Left ventricle myocardium inferior (tissue), 1 donor: ENCODE data around the gene ARSJ. TPM values are rescaled to one million over a fixed set of nuclear protein-coding genes. Genes with fewer than 3 reads are reported as not detected.
"Not testable (repeated sequence)": the region's sequence is repeated elsewhere in the genome, so short reads cannot be mapped to it uniquely, and the experiment has no call there.

Experiments used
- DNase-seq: peaks from one replicate; pipeline ENCODE4 v3.0.0-alpha.2; 2020
- H3K27ac ChIP-seq: fragments of 200-600 bp; replicated peaks from 2 replicates; pipeline ENCODE4 v1.8.0; 2021
- H3K27me3 ChIP-seq: fragments of 200-600 bp; 2 replicates; pipeline ENCODE4 v1.8.0; 2021; ENCODE audit warnings: low read depth
- H3K36me3 ChIP-seq: fragments of 200-600 bp; 2 replicates; pipeline ENCODE4 v1.8.0; 2021
- H3K4me1 ChIP-seq: fragments of 200-600 bp; 2 replicates; pipeline ENCODE4 v1.8.0; 2021
- H3K4me3 ChIP-seq: fragments of 200-600 bp; 2 replicates; pipeline ENCODE4 v1.8.0; 2021; ENCODE audit warnings: mild to moderate bottlenecking, moderate library complexity
- H3K9me3 ChIP-seq: fragments of 200-600 bp; replicated peaks from 2 replicates; pipeline ENCODE4 v1.8.0; 2021
- CTCF ChIP-seq: fragments of 200-600 bp; IDR thresholded peaks from 2 replicates; pipeline ENCODE4 v1.8.0; 2021; ENCODE audit warnings: antibody characterized with exemption, mild to moderate bottlenecking, borderline replicate concordance
- intact Hi-C: fragments of 100-400 bp; cut with micrococcal nuclease; formaldehyde crosslinking; loops from one replicate; pipeline ENCODE4 v1.11.0; 2022
- total RNA-seq: library from RNA; stranded (reverse); fragmentation: NEBNext Ultra II Directional; extraction: Animal tissue kit (Norgen Biotek cat#: 25700); gene quantifications from one replicate; pipeline ENCODE4 v1.2.1, GENCODE V29; 2021
- donor health status: DM: no; HTN: yes; CAD: no; lungs with severe emphysema.

ARSJ gene
- total RNA-seq, 1 donor from 2014 or later: 1.2 TPM

DNA sequence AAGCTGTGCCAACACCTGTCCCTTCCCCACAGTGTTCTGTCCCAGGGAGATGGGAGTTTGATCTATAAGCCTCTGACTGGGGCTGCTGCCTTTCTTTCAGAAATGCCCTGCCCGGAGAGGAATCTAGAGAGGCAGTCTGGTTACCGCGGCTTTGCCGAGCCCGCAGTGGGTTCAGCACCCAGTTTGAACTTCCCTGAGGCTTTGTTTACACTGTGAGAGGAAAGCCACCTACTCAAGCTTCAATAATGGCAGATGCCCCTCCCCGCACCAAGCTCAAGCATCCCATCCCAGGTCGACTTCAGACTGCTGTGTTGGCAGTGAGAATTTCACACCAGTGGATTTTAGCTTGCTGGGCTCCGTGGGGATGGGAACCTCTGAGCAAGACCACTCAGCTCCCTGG, 33.3 kb upstream of the ARSJ start:
- intact Hi-C loops: no loop called here
- Histone ChIP-seq H3K27ac (no peak overlapping the region), H3K4me3 (no peak overlapping the region), H3K4me1 (no peaks in the 10 kb centered on the region), H3K9me3 (peaks cover 18% of the 10 kb centered on the region), H3K36me3 (no peaks in the 10 kb centered on the region), H3K27me3 (peaks cover 8% of the 10 kb centered on the region)
- no peak for DNase-seq
- no peak for TF ChIP-seq CTCF

DNA sequence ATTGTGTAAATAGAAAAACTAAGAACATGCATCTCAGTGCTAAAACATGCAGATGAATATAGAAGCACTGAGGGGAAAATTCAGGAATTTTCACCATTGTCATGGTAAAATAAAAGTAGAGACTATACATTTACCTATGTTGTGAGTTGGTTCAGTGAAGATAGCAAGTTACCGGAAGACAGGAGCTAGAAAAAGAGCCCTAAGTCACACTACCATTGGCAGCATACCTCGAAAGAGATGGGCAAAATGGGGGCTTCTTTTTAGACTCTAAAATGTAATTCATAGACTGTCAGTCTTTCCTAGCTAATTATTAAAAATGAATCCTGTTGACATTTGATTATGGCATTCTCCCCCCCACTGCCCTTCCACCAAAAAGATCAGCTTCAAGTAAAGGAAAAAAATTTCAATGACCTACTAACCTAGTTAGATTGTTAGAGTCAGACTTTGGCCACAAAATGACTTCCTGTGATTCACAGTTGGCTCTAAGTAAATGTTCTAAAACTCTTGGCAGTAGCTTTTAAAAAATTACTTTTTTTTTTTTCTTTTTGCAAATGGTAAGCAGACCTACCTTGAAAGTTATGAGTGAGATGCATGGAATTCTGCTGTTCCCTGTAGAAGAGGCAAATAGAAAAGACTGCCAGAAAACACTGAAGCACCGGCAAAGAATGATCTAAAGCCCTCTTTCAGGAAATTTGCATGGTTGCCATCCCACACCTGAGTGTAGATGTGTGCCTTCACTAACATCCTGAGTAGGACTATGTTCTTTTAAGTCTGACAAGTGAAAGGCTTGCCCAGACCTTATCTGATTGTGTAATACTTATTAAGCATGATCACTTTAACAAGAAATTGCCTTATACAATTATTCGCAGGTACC, 26.4 kb upstream of the ARSJ start:
- H3K4me1 ChIP-seq: no peaks in the 10 kb centered on the region
- intact Hi-C loops: no loop called here
- H3K27ac ChIP-seq: no peak overlapping the region
- no peak overlapping the region for H3K4me3 ChIP-seq
- no peaks in the 10 kb centered on the region for H3K36me3 ChIP-seq
- no peak for DNase-seq
- no peaks in the 10 kb centered on the region for H3K27me3 ChIP-seq
- TF ChIP-seq CTCF: no peak
- peaks cover 10% of the 10 kb centered on the region for H3K9me3 ChIP-seq

- DNase-seq, intact Hi-C loops: not testable (repeated sequence)
Measured at GRCh38 chr4:114004483-114005226, 25.2 kb upstream of the ARSJ start.

GRCh38 chr4:113998531-113998930, 19.1 kb upstream of the ARSJ start:
- Histone ChIP-seq H3K36me3 (no peaks in the 10 kb centered on the region), H3K27me3 (no peaks in the 10 kb centered on the region), H3K4me1 (no peaks in the 10 kb centered on the region), H3K4me3 (no peak overlapping the region), H3K27ac (no peak overlapping the region), H3K9me3 (no peaks in the 10 kb centered on the region)
- DNase-seq: no peak
- intact Hi-C loops: no loop called here
- no peak for TF ChIP-seq CTCF

More at GRCh38 chr4:114004483-114005226, 25.2 kb upstream of the ARSJ start:
- not testable (repeated sequence) for H3K27ac ChIP-seq, H3K4me3 ChIP-seq, H3K9me3 ChIP-seq, H3K4me1 ChIP-seq, H3K36me3 ChIP-seq, H3K27me3 ChIP-seq

DNA sequence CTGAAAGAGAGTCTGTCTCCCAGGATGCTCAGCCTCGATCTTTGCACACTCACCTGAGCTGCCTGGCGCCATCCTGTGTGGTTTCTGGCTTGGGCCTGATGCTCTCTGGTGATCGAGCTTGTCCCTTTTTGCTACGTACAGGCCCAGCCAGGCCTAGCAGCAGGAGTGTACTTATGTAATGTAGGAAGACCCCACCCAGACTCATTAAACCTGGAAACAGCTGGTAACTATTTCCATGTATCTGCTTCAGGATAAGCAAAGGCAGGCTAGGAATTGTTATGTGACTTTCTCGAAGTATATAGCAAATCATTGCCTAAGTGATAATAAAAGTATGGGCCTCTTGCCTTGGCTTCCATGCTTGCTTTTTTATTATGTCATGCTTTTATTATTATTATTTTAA, 18.6 kb upstream of the ARSJ start:
- no peaks in the 10 kb centered on the region for H3K9me3 ChIP-seq
- H3K4me3 ChIP-seq: no peak overlapping the region
- no peak for TF ChIP-seq CTCF
- no peak overlapping the region for H3K27ac ChIP-seq
- no peaks in the 10 kb centered on the region for H3K27me3 ChIP-seq
- H3K36me3 ChIP-seq: no peaks in the 10 kb centered on the region
- DNase-seq: no peak
- no peaks in the 10 kb centered on the region for H3K4me1 ChIP-seq
- intact Hi-C loops: no loop called here

- no peak overlapping the region for H3K27ac ChIP-seq
- no peak for TF ChIP-seq CTCF
- H3K9me3 ChIP-seq: no peaks in the 10 kb centered on the region
- no peak for DNase-seq
- no peak overlapping the region for H3K4me3 ChIP-seq
- intact Hi-C loops: no loop called here
- no peaks in the 10 kb centered on the region for H3K4me1 ChIP-seq
- no peaks in the 10 kb centered on the region for H3K27me3 ChIP-seq
- no peaks in the 10 kb centered on the region for H3K36me3 ChIP-seq
Measured at GRCh38 chr4:113997206-113997605, 17.8 kb upstream of the ARSJ start.
